Measurements from ENCODE around the gene FUS.

Gene FUS

GRCh38 chr16:31187808-31188189 is 7.9 kb downstream of the FUS start:
- no peak for TF ChIP-seq CTCF (IDR thresholded peaks at IDR 0.05)

- no peak for TF ChIP-seq CTCF (IDR thresholded peaks at IDR 0.05)
Measured at GRCh38 chr16:31188450-31189411, 8.8 kb downstream of the FUS start.

- no peak for TF ChIP-seq CTCF (IDR thresholded peaks at IDR 0.05)
Measured at GRCh38 chr16:31189412-31189778, 9.5 kb downstream of the FUS start.

GRCh38 chr16:31190061-31190460 is 10.1 kb downstream of the FUS start:
- no peak for TF ChIP-seq CTCF (IDR thresholded peaks at IDR 0.05)

GRCh38 chr16:31190818-31191444 is 11.0 kb downstream of the FUS start:
- TF ChIP-seq CTCF (IDR thresholded peaks at IDR 0.05): no peak

- TF ChIP-seq CTCF (IDR thresholded peaks at IDR 0.05): no peak
Measured at GRCh38 chr16:31191697-31192428, 11.9 kb downstream of the FUS start.

- no peak for TF ChIP-seq CTCF (IDR thresholded peaks at IDR 0.05)
Measured at GRCh38 chr16:31192856-31193642, 13.1 kb downstream of the FUS start.
